Cortex of kidney (tissue), 1 donor: Measurements from ENCODE around the gene TAF3.

Experiments
- DNase-seq: peaks from one replicate; lab custom pipeline; 2025; lab: John Stamatoyannopoulos, UW

The TAF3 gene

DNA sequence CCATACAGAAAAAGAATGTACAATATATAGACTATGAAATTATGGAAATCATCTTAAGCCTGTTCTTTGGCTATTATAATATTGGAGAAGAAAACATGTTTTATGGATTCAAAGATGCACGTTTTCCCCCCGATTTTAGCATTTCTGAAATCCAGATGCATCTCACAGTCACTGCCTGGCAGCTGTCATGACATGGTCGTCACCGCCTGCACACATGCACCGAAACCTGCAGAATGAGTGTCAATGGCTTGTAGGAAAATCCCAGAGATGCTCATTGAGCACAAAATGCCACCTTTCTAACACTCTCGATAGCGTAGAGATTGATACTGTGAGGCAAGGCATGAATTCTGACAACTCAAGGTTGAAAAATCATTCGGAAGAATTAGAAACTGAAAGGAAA is 115.5 kb downstream of the TAF3 start:
- no peak for DNase-seq

DNA sequence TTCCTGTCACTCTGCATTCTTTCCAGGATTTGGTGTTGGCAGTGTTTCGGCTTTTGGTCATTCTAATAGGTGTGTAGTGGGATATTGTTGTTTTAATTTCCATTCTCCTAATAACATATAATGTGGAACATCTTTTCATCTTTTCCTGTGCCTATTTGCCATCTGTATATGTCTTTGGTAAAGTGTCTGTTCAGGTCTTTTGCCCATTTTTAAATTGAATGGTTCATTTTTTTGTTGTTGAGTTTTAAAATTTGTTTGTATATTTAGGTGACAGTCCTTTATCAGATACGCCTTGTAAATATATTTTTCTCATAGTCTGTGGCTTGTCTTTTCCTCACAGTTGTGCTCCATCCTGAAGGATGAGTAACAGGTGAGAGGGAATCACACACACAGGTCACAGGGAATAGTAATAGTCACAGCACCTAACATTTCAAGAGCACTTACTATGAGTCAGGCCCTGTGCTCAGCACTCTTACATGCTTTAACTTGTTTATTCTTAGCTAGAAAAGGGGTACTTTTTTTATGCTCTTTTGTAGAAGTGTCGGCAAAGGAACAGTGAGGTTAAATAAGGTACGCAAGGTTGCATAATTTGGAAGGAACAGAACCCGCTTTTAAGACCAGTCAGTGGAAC is 119.1 kb downstream of the TAF3 start:
- DNase-seq = no peak

DNA sequence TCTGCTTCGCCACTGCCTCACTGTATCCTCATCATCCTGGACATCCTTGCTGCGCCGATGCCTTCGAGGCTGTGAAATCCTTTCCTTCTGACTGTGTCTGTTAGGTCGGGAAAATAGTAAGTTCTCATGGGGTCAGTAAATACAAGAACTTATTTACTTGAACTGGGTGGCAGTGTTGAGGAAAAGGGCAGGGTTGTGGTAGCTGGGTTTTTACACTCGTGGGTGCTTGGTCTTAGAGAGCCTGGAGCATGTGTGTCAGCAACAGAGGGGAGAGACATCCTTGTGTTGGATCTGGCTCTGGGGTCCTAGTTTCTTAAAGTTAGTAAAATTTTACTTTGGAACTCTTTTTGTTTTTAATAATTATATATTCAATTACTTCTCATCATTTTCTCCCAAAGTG is 123.3 kb downstream of the TAF3 start:
- no peak for DNase-seq

DNA sequence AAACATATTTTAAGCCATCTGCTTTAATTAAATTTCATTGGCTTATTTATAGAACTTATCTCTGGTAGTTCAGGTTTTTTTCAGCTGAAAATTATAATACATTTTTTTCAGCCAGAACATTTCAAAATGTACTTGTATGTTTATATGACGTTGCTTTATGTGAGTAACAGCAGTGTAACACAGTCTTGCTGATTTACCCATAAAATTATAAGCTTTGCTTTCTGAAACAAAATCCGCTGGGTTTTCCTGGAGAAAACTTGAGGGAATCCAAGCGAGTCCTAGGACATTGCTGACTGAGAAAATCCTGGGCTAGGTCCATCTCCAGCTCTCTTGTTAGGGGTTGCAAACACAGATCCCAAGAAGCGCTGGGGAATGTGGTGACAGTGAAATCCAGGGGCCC is 124.0 kb downstream of the TAF3 start:
- no peak for DNase-seq

DNA sequence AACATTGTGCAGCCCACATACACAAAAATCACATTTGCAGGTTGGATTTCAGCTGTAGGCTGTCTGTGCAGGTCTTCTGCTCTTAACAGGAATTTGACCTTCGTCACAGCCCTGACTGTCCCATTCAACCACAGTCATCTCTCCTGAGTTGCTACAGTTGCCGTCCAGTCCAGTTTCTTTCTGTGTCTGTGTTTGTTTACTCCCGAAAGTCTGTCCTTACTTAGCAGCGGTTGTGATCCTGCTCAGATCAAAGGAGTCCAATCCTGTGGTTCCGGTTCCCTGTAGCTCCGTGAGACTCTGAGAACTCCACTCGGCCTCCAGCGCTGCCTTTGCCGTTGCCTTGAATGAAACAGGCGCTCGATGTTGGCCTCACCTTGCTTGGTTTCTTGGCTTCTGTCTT is 124.6 kb downstream of the TAF3 start:
- DNase-seq = no peak

DNA sequence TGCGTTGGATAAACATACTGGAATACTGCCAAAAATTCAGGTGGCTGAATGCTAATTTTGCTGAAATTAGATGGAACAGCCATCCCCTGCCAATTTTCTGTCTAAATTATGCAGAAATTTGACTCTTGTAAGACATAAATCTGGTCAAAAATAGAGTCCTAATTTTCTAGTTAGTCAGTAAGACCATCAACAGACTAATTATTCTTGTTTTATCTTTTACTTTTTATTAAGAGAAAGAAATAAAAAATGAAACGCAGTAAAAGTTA is 125.8 kb downstream of the TAF3 start:
- no peak for DNase-seq

- DNase-seq = no peak
Measured at GRCh38 chr10:7944537-7944936, 126.2 kb downstream of the TAF3 start.

DNA sequence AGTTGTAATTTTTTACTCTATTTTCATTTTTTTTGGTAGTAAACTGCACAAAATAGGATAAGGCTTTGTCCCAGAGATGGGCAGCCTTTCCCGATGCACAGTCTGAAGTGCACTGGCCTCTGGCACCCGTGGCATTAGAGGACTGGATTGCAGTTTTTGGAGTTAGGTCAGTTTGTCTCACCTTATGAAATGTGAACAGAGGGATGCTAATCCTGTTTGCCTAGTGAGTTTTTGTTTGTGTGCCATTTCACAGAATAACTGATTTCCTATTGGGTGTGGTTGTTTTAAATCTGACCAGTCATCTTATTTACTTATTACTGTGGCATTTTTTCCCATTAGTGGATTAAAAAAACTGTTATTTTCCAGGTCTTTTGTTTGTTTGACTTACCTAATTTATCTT is 126.7 kb downstream of the TAF3 start:
- no peak for DNase-seq

- no peak for DNase-seq
Measured at GRCh38 chr10:7945469-7946187, 127.3 kb downstream of the TAF3 start.

- no peak for DNase-seq
Measured at GRCh38 chr10:7948371-7949000, 130.2 kb downstream of the TAF3 start.

DNA sequence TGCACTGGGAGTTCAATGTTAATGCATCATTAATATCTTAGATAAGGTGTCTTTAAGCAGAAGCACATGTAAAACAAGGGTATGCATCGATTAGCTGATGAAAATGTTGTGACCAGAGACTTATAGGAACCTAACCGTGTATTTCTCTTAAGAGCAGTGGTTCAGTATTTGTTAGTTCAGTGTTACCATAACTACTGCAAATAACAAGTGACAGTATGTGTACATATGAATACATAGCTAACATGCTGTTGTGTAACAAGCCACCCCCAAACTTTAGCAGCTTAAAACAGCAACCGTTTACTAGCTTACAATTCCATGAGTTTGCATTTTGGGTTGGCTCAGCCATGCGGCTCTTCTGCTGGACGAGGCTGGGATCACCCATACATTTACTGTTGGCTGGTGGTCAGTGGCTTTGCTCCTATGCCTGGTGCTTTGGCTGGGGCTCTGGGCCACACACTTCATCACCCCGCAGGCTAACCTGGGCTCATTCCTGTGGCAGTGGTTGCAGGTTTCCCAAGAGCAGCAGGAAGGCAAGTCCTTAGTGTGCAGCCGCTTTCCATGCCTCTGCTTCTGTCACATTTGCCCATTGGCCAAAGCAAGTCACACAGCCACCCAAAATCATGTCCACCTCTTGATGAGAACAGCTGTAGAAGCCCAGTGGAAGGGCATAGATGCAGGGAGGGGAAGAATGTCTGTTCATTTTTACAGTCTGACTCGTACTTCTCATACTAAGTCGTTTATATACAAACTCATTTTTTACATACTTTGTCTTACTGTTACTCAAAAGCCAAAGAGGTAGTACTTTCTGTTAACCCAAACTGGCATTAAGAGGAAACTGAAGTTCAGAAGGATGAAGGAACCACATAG is 132.9 kb downstream of the TAF3 start:
- DNase-seq = no peak

- no peak for DNase-seq
Measured at GRCh38 chr10:7952266-7952665, 134.0 kb downstream of the TAF3 start.

DNA sequence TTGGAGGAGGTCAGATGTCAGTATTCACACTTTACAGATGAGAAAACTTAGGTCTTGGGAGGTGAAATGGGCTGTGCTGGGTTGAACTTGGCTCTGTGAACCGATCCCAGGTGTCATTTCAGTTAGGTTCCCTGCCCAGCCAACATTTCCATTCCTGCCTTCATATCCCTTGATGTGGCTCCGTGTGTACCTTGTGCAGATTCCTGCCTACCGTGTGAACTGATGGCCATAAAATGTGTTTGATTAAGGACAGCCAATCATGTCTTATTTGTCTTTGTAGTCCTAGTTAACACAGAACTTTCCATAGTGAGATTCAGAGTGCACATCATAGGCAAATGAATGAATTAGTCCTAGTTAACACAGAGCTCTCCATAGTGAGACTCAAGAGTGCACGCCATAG is 135.1 kb downstream of the TAF3 start:
- no peak for DNase-seq

DNA sequence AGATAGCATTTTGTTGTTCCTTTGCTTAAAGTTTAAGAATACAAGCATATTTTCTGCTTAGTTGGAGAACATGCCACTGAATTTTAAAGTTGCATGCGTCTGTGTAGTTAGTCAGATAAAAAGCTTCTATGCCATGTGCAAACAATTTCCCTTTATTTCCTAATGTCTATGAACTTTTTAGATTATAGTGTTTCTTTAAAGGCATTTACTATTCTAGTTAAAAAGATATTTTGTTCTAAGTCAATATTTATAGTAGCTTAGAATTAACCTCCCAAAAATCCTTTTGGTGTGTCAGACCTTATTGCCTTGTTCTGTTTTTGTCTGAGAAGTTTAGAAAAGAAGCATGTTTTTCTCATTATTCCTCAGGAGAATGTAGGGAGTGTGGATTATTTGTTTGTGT is 137.1 kb downstream of the TAF3 start:
- DNase-seq = no peak

DNA sequence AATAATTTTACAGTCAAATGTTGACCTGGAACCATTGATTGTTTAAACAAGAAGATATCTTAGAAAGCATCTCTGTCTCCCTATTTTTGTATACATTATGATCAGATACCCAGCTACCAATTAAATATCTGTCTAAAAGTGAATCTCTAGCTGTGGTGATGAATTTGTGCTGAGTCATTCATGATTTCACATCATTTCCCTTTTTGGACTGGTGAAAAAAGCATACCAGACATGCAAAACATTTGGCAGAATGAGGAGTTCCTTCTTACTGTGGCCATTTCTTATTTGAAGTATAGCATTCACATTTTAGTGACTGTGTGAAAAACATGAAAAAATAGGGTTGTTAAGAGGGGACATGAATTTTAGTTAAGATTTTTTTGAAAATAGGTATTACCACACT is 138.2 kb downstream of the TAF3 start:
- DNase-seq = no peak

GRCh38 chr10:7957591-7957990 is 139.3 kb downstream of the TAF3 start:
- no peak for DNase-seq

GRCh38 chr10:7958442-7958841 is 140.1 kb downstream of the TAF3 start:
- no peak for DNase-seq

DNA sequence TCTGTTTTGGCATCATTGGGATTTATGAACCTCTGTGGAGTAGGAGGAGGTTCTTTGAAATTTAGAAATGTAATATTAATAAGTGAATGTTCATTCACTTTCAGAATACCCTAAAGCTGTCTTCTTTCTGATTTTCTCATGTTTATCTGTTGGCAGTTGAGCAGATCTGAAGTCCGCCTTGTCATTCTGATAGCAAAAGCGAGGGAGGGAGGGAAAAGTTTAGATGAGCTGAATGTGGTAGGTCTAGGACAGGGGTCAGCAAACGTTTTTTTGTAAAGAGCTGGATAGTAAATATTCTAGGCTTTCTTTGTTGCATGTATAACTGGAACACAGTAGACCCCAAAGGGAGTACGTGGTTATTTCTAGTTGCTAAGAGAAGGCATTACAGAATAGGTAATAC is 141.8 kb downstream of the TAF3 start:
- DNase-seq = no peak

GRCh38 chr10:7962592-7962991 is 144.3 kb downstream of the TAF3 start:
- no peak for DNase-seq

- no peak for DNase-seq
Measured at GRCh38 chr10:7965457-7965856, 147.2 kb downstream of the TAF3 start.

DNA sequence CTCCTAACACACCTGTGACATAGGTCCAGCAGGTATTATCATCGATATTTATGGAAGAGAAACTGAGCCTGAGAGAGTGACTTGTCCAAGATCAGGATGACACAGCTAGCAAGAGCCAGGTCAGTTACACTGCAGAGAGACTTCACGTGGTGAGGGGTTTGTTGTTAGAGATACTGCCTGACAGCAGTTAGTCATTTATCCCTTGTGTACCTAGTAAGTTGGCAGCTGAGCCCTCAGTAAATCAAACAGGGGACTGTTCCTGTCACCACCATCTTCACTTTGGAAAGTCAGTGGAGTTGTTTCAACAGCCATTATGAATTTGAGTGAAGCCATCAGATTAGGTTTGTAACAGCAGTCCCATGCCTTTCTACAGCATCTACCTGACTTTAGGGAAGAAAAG is 148.7 kb downstream of the TAF3 start:
- no peak for DNase-seq

DNA sequence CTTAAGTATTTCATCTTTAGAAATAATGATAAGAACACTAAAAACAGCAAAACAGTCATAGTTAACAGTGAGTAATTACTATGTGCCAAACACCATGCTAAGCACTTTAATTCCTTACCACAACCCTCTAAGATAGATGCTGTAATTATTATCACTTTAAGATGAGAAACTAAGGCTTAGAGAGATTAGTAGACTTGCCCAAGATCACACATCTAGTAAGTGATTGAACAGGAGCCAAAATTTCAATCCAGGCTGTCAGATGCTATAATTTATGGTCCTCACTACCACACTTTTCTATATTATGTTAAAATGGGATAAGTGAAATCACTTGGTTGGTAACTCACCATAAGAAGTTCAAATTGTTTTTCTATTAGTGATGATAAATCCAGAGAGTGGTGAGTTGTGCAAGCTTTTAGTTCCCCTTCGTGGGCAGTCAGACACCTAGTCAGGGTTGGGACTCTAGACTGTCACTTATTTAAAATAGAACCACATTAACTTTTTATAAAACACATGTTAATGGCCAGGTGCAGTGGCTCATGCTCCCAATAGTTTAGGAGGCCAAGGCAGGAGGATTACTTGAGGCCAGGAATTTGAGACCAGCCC is 150.3 kb downstream of the TAF3 start:
- no peak for DNase-seq

- DNase-seq = no peak
Measured at GRCh38 chr10:7969623-7970022, 151.3 kb downstream of the TAF3 start.
